H1 (cell line): ENCODE results near the gene LAMC1. TPM values are rescaled to one million over a fixed set of nuclear protein-coding genes. Genes with fewer than 3 reads are reported as not detected.
"Not testable (repeated sequence)": the region's sequence is repeated elsewhere in the genome, so short reads cannot be mapped to it uniquely, and the experiment has no call there.

ENCODE experiments used
- CTCF ChIA-PET: fragments of 300-600 bp; sonication (Branson Sonifier 250); formaldehyde crosslinking; loops from one replicate; lab custom pipeline; 2021; ENCODE audit not compliant: partially characterized antibody; lab: Charles Lee
- POLR2A ChIA-PET: fragments of 300-600 bp; sonication (Branson Sonifier 250); formaldehyde crosslinking; loops from one replicate; lab custom pipeline; 2021; ENCODE audit warnings: inconsistent platforms; ENCODE audit not compliant: partially characterized antibody; lab: Charles Lee
- DNase-seq, 2 experiments: peaks; one replicate each; pipeline versions ENCODE4 v3.0.0 to v3.0.0-alpha.2; 2010 to 2022; ENCODE audit warnings: low spot score in 2 of 2, low read depth in 1 of 2, mixed read lengths in 1 of 2
- FAIRE-seq: peaks from 2 replicates; lab custom pipeline; 2011; peaks lifted over from hg19 to GRCh38; lab: Jason Lieb, UNC
- H2AFZ ChIP-seq: 2 replicates; pipeline ENCODE4 v1.8.1; 2012; ENCODE audit warnings: low read length, inconsistent platforms
- H2AK5ac ChIP-seq: 2 replicates; pipeline ENCODE4 v1.6.1; 2013; ENCODE audit warnings: low read depth, low read length
- H2BK120ac ChIP-seq: replicated peaks from 2 replicates; pipeline ENCODE3; 2013; ENCODE audit warnings: low read depth, low read length, inconsistent platforms
- H2BK12ac ChIP-seq: 2 replicates; pipeline ENCODE4 v1.6.1; 2013; ENCODE audit warnings: low read depth, low read length
- H2BK15ac ChIP-seq: 2 replicates; pipeline ENCODE4 v1.6.1; 2013; ENCODE audit warnings: low read length
- H2BK20ac ChIP-seq: 2 replicates; pipeline ENCODE4 v1.6.1; 2013; ENCODE audit warnings: low read length
- H2BK5ac ChIP-seq: 2 replicates; pipeline ENCODE4 v1.6.1; 2013; ENCODE audit warnings: low read depth, low read length
- H3K14ac ChIP-seq: 2 replicates; pipeline ENCODE4 v1.6.1; 2013; ENCODE audit warnings: inconsistent platforms; ENCODE audit not compliant: insufficient read length
- H3K18ac ChIP-seq: 2 replicates; pipeline ENCODE4 v1.6.1; 2013; ENCODE audit warnings: low read length; ENCODE audit errors: extremely low read depth
- H3K23ac ChIP-seq: 2 replicates; pipeline ENCODE4 v1.6.1; 2013; ENCODE audit warnings: inconsistent platforms; ENCODE audit not compliant: insufficient read length
- H3K23me2 ChIP-seq: 2 replicates; pipeline ENCODE4 v1.6.1; 2013; ENCODE audit warnings: low read depth, low read length
- H3K27ac ChIP-seq: 2 replicates; pipeline ENCODE4 v1.6.1; 2011; ENCODE audit warnings: low read depth, low read length, inconsistent platforms
- H3K27me3 ChIP-seq, 4 experiments: replicated peaks in 1 of 4; 1 replicate in 1 of 4; 2 replicates in 3 of 4; pipeline versions ENCODE4 v1.6.1 to v1.8.1; 2011 to 2013; ENCODE audit warnings: low read length in 3 of 4, mild to moderate bottlenecking in 3 of 4, inconsistent platforms in 2 of 4, mixed read lengths in 2 of 4, moderate library complexity in 1 of 4; ENCODE audit not compliant: control insufficient read depth in 3 of 4, insufficient read depth in 3 of 4; ENCODE audit errors: extremely low read depth in 1 of 4
- H3K36me3 ChIP-seq, 4 experiments: 2 replicates each; pipeline versions ENCODE4 v1.6.1 to v1.8.1; 2011 to 2013; ENCODE audit warnings: mild to moderate bottlenecking in 4 of 4, low read length in 3 of 4, moderate library complexity in 2 of 4, control low read depth in 1 of 4, inconsistent platforms in 1 of 4; ENCODE audit not compliant: insufficient read depth in 4 of 4, control insufficient read depth in 2 of 4
- H3K4ac ChIP-seq: replicated peaks from 2 replicates; pipeline ENCODE3; 2013; ENCODE audit warnings: low read length, low read depth, mixed read lengths, inconsistent platforms; ENCODE audit not compliant: insufficient read length
- H3K4me1 ChIP-seq, 4 experiments: replicated peaks in 1 of 4; 1 replicate in 1 of 4; 2 replicates in 3 of 4; pipeline versions ENCODE4 v1.6.1 to v1.8.1; 2011 to 2013; ENCODE audit warnings: low read length in 3 of 4, inconsistent platforms in 2 of 4, mixed read lengths in 1 of 4; ENCODE audit not compliant: insufficient read depth in 4 of 4, control insufficient read depth in 3 of 4
- H3K4me2 ChIP-seq, 2 experiments: 2 replicates each; pipeline versions ENCODE4 v1.6.1 to v1.8.1; 2011 to 2013; ENCODE audit warnings: low read depth in 2 of 2, low read length in 2 of 2, control low read depth in 1 of 2, inconsistent platforms in 1 of 2, mild to moderate bottlenecking in 1 of 2; ENCODE audit not compliant: insufficient read depth in 1 of 2
- H3K4me3 ChIP-seq, 4 experiments: fragments of 200-600, 300-600 bp in 1 of 4; sonication (generic), shearing (Covaris generic), sonication (Bioruptor Twin) in 1 of 4; 2 replicates each; pipeline versions ENCODE4 v1.5.1 to v1.8.1; 2011 to 2016; ENCODE audit warnings: low read length in 4 of 4, low read depth in 3 of 4, control low read depth in 2 of 4, inconsistent platforms in 2 of 4, mild to moderate bottlenecking in 2 of 4, mixed read lengths in 1 of 4, moderate library complexity in 1 of 4; ENCODE audit not compliant: insufficient read depth in 2 of 4; ENCODE audit errors: extremely low read depth in 1 of 4
- H3K56ac ChIP-seq: replicated peaks from 2 replicates; pipeline ENCODE3; 2013; ENCODE audit warnings: low read depth, mild to moderate bottlenecking, mixed read lengths, low read length, inconsistent platforms; ENCODE audit not compliant: insufficient read length
- H3K79me1 ChIP-seq: 2 replicates; pipeline ENCODE4 v1.6.1; 2013; ENCODE audit warnings: low read depth, low read length, control low read depth
- H3K79me2 ChIP-seq, 2 experiments: 2 replicates each; pipeline versions ENCODE4 v1.6.1 to v1.8.1; 2012 to 2013; ENCODE audit warnings: low read length in 2 of 2, mild to moderate bottlenecking in 2 of 2, inconsistent platforms in 1 of 2; ENCODE audit not compliant: insufficient read depth in 2 of 2, control insufficient read depth in 1 of 2
- H3K9ac ChIP-seq, 4 experiments: replicated peaks in 1 of 4; 1 replicate in 1 of 4; 2 replicates in 3 of 4; pipeline versions ENCODE4 v1.6.1 to v1.8.1; 2011 to 2013; ENCODE audit warnings: low read depth in 3 of 4, low read length in 3 of 4, control low read depth in 2 of 4, mild to moderate bottlenecking in 2 of 4, moderate library complexity in 2 of 4, inconsistent platforms in 1 of 4; ENCODE audit errors: extremely low read depth in 1 of 4
- H3K9me3 ChIP-seq, 2 experiments: 2 replicates each; pipeline versions ENCODE4 v1.6.1 to v1.8.1; 2012 to 2013; ENCODE audit warnings: mild to moderate bottlenecking in 2 of 2, moderate library complexity in 2 of 2, control low read depth in 1 of 2, inconsistent platforms in 1 of 2, low read depth in 1 of 2, low read length in 1 of 2, mixed read lengths in 1 of 2; ENCODE audit not compliant: insufficient read depth in 2 of 2
- H4K20me1 ChIP-seq, 2 experiments: replicated peaks in 1 of 2; 2 replicates each; pipeline versions ENCODE3 to v1.8.1; 2011 to 2013; ENCODE audit warnings: inconsistent platforms in 2 of 2, low read length in 2 of 2, mild to moderate bottlenecking in 1 of 2; ENCODE audit not compliant: insufficient read depth in 2 of 2, control insufficient read depth in 1 of 2
- H4K5ac ChIP-seq: 2 replicates; pipeline ENCODE4 v1.6.1; 2013; ENCODE audit warnings: low read length, low read depth, mixed read lengths, inconsistent platforms; ENCODE audit not compliant: insufficient read length
- H4K8ac ChIP-seq: 2 replicates; pipeline ENCODE4 v1.8.0; 2013; ENCODE audit warnings: mild to moderate bottlenecking, moderate library complexity, low read length, inconsistent platforms; ENCODE audit not compliant: insufficient read depth; ENCODE audit errors: extremely low read depth
- H4K91ac ChIP-seq: replicated peaks from 2 replicates; pipeline ENCODE3; 2013; ENCODE audit warnings: low read length, mixed read lengths, inconsistent platforms; ENCODE audit not compliant: insufficient read length
- WGBS, 2 experiments: shearing (Covaris generic) in 1 of 2; methylation state at CpG; one replicate each; pipeline versions ENCODE4 v1.1.6 to v1.1.7; 2013 to 2015; ENCODE audit warnings: low lambda C conversion rate in 2 of 2, mixed read lengths in 2 of 2, inconsistent platforms in 1 of 2, low coverage in 1 of 2, missing lambda C conversion rate in 1 of 2; ENCODE audit not compliant: insufficient replicate concordance in 2 of 2, insufficient coverage in 1 of 2, insufficient read length in 1 of 2; ENCODE audit errors: extremely low coverage in 1 of 2, missing lambda C conversion rate in 1 of 2; 5-methylcytosine and 5-hydroxymethylcytosine counted together
- polyA plus RNA-seq, 7 experiments: library from polyadenylated mRNA; depleted of rRNA in 3 of 7; stranded (reverse) in 5 of 7; unstranded in 2 of 7; fragments of >200 nt in 5 of 7; fragments of 200-250 nt in 2 of 7; gene quantifications; 1 replicate in 5 of 7; 2 replicates in 1 of 7; 4 replicates in 1 of 7; pipeline versions ENCODE4 v1.2.1 to v1.2.3, GENCODE V29; 2011 to 2013; ENCODE audit warnings: missing spikeins in 2 of 7, mixed read lengths in 2 of 7
- total RNA-seq: library from RNA; stranded (reverse); fragmentation: NEBNext Ultra II Directional; extraction: Animal tissue kit (Norgen Biotek cat#: 25700); gene quantifications from 2 replicates; pipeline ENCODE4 v1.2.1, GENCODE V29; 2021

The LAMC1 gene
- total and polyA plus RNA-seq, 2 of the 8 experiments (the other 6 are each of a cell fraction or from before 2014, with no cell fraction given) = 47.6 to 90.3 TPM

GRCh38 chr1:183072595-183072994 is 49.4 kb downstream of the LAMC1 start:
- not testable (repeated sequence) for H3K14ac ChIP-seq, H2BK5ac ChIP-seq, H3K56ac ChIP-seq, H2AK5ac ChIP-seq, H2BK120ac ChIP-seq, H2BK12ac ChIP-seq, H3K9me3 ChIP-seq, H4K8ac ChIP-seq, H4K91ac ChIP-seq, H3K27me3 ChIP-seq, H3K23ac ChIP-seq, H3K4me3 ChIP-seq, FAIRE-seq, H3K36me3 ChIP-seq, H3K79me1 ChIP-seq, H3K18ac ChIP-seq, H3K4ac ChIP-seq, H3K4me1 ChIP-seq, H4K5ac ChIP-seq, H4K20me1 ChIP-seq, H2BK15ac ChIP-seq, H3K9ac ChIP-seq, H2AFZ ChIP-seq, H3K23me2 ChIP-seq, H2BK20ac ChIP-seq, H3K4me2 ChIP-seq, DNase-seq, H3K27ac ChIP-seq
- H3K79me2 ChIP-seq = peaks cover 0 to 56% of the 10 kb centered on the region in 2 experiments; a peak in 2 of 4 replicates
- CTCF ChIA-PET = interaction anchor here (0.8 to 2.2 kb wide), 2 partner anchors 13 to 155 kb away, joined by 3 to 5 read pairs; no protein-coding TSS in a partner anchor
- POLR2A ChIA-PET = interaction anchor here (0.6 to 1.7 kb wide), 2 partner anchors 48 to 960 kb away, joined by 3 to 5 read pairs; no protein-coding TSS in a partner anchor
- 92% methylated on average over 7 of the region's 7 CpGs; no CpG with 5 or more reads in 1 of the 2 experiments for WGBS, 2 experiments
